OCI-LY3 (cell line): ENCODE results near the gene CPA2.

Experiments used
- EZH2phosphoT487 ChIP-seq: fragments of 200-600 bp; shearing (Covaris generic); IDR thresholded peaks from 2 replicates; pipeline ENCODE4 v1.6.1; 2018; ENCODE audit warnings: antibody characterized with exemption, mixed run types, low read depth
- TF ChIP-seq, protein P1 (sequence below): fragments of 200-600, 300-600 bp; sonication (generic); IDR thresholded peaks from 2 replicates; pipeline ENCODE4 v1.5.1; 2014; ENCODE audit warnings: antibody characterized with exemption, low read length, low read depth

GRCh38 chr7:130298544-130299326 is 32.1 kb downstream of the CPA2 start:
- TF ChIP-seq, protein P1, sequence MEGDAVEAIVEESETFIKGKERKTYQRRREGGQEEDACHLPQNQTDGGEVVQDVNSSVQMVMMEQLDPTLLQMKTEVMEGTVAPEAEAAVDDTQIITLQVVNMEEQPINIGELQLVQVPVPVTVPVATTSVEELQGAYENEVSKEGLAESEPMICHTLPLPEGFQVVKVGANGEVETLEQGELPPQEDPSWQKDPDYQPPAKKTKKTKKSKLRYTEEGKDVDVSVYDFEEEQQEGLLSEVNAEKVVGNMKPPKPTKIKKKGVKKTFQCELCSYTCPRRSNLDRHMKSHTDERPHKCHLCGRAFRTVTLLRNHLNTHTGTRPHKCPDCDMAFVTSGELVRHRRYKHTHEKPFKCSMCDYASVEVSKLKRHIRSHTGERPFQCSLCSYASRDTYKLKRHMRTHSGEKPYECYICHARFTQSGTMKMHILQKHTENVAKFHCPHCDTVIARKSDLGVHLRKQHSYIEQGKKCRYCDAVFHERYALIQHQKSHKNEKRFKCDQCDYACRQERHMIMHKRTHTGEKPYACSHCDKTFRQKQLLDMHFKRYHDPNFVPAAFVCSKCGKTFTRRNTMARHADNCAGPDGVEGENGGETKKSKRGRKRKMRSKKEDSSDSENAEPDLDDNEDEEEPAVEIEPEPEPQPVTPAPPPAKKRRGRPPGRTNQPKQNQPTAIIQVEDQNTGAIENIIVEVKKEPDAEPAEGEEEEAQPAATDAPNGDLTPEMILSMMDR, result no peak
- no peak for TF ChIP-seq EZH2phosphoT487
